Fibroblast of peridontal ligament (primary cell): ENCODE measurements around the gene LRRC36.

Experiments
- DNase-seq: peaks from one replicate; pipeline ENCODE4 v3.0.0-alpha.2; 2010; ENCODE audit errors: extremely low read depth

LRRC36 gene, protein sequence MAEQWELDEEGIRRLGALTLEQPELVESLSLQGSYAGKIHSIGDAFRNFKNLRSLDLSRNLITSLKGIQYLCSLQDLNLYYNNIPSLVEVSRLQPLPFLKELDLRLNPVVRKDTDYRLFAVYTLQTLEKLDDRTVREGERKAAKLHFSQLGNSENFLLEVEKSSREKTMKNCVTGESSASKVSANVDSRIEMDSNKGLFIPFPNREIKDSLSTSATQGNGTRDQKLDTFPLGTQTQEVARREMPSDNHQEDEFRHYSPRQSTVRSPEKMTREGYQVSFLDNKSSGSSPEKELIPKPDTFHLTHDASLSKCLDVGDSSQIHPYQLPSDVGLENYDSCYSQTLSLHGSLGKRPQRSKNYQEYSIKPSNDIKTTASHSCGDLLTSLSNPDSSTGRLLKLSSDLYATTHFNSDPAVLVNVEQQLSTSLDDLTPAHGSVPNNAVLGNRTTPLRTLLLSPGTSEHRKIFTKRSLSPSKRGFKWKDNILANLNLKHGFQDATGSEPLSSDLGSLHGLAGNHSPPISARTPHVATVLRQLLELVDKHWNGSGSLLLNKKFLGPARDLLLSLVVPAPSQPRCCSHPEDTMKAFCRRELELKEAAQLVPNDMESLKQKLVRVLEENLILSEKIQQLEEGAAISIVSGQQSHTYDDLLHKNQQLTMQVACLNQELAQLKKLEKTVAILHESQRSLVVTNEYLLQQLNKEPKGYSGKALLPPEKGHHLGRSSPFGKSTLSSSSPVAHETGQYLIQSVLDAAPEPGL

DNA sequence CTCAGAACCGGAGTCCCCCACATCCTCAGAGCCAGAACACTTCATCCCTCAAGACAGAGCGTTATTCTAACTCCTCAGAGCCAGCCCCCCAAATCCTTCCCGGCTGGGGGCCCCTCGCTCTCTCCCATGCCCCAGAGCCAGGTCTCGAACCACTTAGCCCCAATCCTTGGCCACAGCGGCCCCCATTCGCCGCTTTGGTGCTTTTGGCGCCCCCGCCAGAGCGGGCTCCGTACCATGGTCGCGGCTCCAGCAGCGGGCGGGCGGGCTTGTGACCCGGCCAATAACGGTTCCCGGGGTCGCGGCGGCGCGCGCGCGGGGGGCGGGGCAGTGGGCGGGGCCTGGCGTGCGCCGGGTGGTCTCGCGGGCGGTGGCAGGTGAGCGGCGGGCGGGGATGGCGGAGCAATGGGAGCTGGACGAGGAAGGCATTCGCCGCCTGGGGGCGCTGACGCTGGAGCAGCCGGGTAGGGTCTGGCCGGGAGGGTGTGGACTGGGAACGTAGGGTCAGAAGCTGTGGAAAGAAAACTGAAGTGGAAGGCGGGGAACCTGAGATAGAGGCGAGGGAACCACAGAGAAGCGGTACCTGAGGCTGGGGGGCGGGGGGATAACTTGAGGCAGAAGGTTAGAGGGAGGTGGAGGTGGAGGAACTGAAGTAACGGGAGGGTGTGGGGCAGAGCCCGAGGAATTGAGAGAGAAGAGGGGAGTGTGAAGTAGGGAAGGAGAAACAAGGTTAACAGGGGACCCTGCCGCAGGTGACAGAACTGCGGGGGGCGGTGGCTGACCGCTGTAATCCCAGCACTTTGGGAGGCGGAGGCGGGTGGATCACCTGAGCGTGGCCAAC lies at the start of gene LRRC36, which contains the start of gene KCTD19:
Gene LRRC36 (plus strand): TSS at position 344 of the 838 bp plus-strand sequence. CDS start 48 bp downstream, at position 392.
Gene KCTD19 (minus strand): TSS at position 270 of the 838 bp plus-strand sequence. CDS start 34 bp downstream, at position 236.
- peak; percentile 23 for DNase-seq

DNA sequence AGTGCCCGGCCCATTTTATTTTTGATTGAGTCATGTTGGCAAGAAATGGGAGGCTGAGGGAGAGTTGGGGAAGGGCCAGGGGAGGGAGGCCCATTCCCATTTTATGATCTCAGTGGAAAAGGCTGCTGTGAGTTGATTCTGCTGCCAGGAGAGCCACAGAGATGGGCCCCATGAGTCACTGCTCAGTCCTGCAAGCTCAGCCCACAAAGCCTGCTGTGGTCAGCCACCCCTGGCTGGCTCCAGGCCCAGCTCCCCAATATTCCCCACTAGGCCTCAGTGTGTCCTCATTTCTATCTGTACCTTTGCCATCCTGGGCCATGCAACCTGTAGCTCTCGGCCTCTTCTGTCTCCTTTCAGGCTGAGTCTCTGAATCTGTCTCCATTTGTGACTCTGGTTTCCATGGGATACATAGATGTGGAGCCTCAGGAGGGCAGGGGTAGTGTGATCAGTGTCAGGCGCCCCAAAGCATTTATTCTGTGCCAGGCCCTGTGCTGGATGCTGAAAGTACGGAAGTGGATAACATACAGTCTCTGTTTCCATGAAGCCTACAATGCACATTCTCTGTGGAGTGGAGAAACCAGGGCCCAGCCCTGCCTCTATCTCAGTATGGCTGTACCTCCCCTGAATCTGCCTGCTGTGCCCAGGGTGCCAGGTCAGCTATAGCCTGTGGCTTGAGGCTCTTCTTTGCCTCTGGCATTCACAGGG lies 49.2 kb upstream of the LRRC36 start:
- peak; percentile 99 for DNase-seq

DNA sequence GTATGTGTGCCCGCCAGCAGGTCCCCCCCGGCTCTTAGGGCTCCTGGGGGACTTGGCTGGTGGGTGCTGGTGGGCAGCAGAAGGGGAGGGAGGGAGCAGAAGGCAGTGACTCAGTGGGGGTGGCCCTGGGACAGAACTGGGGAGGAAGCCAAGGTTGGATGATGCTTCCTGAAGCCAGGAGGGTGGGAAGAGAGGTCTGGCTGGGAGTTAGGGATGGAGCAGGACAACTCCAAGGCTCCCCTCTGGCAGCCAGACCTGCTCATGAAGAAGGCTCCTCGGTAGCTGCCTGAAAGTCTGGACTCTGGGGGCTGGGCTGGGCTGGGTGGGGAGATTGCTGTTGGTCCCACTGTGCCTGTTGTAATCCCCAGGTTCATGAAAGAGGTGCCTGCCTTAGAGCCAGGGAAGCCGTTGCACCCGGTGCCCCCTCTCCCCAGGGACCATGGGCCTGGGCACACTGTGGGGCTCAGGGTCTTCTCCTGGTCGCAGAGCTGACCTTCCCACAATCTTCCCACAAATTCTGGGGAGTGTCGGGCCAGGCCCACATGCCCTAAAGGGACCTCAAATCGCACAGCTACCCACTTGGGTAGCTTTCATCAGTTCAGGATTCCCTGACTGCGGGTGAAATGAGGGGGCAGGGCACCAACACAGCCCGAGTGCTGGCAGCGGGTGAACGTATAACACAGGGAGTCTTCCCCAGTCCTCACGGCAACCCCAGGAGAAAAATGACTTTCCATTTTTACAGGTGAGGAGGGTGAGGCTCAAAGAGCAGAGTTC lies 48.4 kb upstream of the LRRC36 start:
- DNase-seq, result peak; percentile 87

DNA sequence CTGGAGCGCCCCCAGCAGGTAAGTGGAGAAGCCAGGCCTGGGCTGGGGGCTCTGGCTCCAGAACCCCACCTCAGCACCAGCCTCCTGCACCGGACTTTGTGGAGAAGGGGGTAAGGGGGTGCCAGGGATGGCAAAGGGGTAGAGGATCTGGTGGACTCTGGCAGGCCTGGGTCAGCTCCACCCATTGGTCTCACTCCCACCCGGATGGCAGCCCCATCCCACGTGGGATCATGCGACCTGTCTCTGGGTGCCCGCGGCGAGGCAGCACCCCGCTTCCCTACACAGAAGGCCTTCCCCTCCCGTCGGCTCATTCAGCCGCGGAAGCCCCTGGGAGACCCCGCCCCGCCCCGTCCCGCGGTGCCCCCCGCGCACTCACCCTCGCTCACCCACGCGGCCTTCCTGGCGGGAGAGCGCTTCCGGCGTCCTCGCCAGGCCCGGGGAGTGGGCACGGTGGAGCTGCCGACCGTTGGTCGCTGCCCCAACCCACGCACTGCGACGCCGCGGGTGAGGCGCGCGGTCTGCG lies 47.8 kb upstream of the LRRC36 start:
- peak; percentile 34 for DNase-seq

DNA sequence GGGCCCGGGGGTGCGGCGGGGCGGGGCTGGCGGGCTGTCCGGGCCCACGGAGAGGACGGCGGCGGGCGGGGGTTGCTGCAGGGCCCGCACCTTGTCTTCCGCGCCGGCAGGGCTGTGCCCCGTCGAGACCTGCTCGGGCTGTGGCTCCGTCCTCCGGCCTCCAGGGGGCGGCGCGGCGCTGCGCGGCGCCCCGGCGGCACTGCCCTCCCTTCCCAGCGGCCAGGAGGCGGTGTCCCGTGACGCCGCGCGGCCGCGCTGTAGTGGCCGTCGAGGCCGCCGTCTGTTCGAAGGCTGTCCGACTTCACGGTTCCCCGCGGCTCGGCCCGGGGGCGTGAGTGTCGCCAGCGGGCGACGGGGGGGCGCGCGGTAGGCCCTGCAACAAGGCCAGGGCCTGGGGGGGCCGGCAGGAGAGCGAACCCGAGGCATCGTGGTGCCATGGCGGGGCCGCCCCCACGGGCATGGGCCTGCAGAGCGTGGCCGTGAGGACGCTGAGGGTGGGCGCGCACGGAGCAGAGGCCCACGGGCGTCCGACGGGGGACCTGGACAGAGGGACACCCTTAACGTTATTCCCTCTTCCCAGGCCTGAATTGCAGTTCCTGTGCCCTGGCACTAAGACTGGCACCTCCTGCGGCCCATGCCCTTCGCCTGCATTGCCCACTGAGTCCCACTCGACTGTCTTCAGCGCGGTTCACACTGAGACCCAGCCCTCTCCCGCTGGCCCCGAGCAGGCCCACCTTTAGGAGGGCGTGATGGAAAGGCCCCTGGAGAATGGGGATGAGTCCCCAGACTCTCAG lies 47.1 kb upstream of the LRRC36 start, which contains the start of gene PLEKHG4:
Gene PLEKHG4 (plus strand): TSS at position 237 of the 794 bp plus-strand sequence. CDS start 513 bp downstream, at position 750.
- DNase-seq, result peak; percentile 70

DNA sequence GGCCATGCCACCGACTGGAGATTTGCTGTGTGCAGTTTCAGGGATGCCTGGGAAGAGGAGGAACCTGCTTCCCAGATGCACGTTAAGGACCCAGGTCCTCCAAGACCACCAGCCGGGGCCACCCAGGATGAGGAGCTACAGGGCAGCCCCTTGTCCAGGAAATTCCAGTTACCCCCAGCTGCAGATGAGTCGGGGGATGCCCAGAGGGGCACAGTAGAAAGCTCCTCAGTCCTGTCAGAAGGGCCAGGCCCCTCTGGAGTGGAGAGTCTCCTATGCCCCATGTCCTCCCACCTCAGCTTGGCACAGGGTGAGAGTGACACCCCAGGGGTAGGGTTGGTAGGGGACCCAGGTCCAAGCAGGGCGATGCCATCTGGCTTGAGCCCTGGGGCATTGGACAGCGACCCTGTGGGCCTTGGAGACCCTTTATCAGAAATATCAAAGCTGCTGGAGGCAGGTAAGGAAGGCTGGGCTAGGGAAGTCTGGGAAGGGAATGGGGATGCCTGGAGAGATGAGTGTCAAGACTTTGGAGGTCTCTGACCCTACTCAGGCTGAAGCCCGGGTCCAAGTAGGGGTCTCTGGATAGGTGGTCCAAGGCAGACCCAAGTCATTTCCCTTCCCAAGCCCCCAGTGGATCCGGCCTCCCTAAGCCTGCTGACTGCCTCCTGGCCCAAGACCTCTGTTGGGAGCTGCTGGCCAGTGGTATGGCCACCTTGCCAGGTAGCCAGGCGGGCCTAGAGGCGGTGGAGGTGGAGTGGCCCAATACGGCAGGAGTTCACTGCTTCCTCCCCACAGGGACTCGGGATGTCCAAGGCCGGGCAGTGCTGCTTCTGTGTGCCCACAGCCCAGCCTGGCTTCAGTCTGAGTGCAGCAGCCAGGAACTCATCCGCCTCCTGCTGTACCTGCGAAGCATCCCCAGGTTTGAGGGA lies 46.3 kb upstream of the LRRC36 start:
- DNase-seq, result no peak

DNA sequence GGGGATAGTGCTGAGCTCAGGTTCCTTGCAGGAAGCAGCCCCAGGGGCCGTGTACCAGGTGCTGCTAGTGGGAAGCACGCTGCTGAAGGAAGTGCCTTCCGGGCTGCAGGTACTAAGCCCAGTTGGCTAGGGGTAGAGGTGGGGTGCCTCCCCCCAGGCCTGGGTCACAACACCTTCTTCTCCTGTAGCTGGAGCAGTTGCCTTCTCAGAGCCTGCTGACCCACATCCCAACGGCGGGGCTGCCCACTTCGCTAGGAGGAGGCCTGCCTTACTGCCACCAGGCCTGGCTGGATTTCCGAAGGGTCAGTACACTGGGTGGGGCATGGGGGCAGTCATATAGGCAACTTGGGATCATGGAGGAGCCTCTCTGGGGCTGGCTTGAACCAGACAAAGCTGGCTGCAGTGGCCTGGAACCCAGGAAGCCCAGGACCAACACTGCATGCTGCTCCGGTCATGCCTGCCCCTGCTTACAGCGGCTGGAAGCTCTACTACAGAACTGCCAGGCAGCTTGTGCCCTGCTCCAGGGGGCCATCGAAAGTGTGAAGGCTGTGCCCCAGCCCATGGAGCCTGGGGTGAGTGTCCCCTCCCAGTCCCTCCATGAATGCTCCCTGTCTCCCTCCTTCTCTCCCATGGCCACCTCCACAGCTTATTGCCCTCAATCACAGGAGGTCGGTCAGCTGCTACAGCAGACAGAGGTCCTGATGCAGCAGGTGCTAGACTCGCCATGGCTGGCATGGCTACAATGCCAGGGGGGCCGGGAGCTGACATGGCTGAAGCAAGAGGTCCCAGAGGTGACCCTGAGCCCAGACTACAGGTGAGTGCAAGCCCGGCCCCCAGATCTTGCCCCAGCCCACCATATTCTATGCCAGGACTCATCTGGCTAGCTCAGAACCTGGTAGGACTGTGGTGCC lies 44.8 kb upstream of the LRRC36 start:
- DNase-seq, result no peak

DNA sequence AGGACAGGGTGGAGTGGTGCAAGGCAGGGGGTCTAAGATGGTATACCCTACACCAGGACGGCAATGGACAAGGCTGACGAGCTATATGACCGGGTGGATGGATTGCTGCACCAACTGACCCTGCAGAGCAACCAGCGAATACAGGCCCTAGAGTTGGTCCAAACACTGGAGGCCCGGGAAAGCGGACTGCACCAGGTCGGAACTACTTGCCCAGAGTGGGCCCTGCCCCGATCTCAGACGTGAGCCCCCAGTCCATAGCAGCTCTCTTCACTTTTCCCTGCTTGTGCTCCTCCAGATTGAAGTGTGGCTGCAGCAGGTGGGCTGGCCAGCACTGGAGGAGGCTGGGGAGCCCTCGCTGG lies 44.2 kb upstream of the LRRC36 start:
- no peak for DNase-seq

DNA sequence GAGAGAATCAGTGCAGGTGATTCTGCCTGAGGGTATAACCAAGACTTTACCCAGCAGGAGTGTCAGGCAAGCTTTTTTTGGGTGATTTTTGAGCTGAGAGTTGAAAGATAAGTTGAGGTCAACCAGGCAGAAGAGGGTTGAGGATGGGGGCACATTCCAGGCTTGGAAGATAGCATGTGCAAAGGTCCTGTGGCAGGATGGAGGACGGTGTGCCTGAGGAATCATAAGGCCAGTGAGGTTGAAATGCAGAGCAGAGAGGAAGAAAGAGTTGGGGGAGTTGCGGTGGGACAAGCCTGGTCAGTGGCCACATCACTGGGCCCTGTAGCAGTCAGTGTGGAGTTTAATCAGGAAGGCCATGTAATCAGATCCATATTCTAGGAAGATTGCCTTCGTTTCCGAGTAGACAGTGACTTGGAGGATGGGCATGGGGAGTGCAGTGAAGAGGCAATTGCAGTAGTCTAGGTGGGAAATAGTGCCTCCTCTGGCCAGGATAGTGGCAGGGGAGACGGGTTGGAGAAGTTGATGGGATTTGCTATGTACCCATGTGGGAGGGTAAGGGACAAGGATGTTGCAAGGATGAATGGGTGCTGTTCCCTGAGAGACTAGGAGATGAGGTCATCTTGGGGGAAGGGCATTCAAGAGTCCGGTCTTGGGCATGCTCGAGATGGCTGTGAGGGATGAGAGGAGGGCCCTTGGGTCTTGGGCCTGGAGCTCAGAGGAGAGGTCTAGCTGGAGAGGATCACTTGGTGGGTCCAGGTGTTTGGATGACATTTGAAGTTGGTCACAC lies 43.4 kb upstream of the LRRC36 start:
- DNase-seq, result no peak

DNA sequence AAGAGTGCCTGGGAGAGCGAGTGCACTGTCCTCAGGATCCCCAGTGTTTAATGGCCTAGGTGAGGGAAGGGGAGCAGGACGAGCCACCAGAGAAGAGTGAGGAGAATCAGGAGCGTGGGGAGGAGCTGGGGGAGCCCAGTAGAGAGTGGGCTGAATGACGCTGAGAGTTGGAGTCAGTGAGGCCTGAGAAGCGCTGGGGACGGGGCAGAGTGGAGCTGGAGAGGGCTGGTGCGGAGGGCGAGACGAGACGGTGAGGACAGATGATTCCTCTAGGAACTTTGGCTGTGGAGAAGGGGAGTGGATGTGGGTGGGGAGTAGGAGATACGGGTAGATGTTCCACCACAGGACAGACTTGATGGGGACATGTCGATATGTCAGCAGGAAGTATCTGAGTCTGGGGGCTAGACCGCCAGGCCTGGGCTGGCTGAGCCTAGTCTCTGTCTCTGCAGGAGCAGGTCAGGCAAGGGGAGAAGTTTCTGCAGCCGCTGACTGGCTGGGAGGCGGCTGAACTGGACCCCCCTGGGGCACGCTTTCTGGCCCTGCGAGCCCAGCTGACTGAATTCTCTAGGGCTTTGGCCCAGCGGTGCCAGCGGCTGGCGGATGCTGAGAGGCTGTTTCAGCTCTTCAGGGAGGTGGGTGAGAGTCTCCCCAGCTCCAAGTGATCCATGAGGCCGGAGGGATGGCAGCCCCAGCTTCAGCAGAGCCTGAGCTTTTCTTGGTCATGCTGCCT lies 42.6 kb upstream of the LRRC36 start:
- DNase-seq, result no peak

DNA sequence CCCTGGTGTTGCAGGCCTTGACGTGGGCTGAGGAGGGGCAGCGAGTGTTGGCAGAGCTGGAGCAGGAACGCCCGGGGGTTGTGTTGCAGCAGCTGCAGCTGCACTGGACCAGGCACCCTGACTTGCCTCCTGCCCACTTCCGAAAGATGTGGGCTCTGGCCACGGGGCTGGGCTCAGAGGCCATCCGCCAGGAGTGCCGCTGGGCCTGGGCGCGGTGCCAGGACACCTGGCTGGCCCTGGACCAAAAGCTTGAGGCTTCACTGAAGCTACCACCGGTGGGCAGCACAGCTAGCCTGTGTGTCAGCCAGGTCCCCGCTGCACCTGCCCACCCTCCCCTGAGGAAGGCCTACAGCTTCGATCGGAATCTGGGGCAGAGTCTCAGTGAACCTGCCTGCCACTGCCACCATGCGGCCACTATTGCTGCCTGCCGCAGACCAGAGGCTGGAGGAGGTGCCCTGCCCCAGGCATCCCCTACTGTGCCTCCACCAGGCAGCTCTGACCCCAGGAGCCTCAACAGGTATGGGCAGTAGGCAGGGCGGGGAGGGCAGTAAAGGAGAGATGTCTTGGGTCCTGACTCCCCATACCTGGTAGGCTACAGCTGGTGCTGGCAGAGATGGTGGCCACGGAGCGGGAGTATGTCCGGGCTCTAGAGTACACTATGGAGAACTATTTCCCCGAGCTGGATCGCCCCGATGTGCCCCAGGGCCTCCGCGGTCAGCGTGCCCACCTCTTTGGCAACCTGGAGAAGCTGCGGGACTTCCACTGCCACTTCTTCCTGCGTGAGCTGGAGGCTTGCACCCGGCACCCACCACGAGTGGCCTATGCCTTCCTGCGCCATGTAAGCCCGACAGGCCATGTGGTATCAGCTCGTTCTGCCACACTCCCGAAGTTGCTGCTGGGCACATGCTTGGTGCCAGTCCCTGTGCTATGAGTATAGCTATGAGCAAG lies 41.6 kb upstream of the LRRC36 start:
- no peak for DNase-seq

DNA sequence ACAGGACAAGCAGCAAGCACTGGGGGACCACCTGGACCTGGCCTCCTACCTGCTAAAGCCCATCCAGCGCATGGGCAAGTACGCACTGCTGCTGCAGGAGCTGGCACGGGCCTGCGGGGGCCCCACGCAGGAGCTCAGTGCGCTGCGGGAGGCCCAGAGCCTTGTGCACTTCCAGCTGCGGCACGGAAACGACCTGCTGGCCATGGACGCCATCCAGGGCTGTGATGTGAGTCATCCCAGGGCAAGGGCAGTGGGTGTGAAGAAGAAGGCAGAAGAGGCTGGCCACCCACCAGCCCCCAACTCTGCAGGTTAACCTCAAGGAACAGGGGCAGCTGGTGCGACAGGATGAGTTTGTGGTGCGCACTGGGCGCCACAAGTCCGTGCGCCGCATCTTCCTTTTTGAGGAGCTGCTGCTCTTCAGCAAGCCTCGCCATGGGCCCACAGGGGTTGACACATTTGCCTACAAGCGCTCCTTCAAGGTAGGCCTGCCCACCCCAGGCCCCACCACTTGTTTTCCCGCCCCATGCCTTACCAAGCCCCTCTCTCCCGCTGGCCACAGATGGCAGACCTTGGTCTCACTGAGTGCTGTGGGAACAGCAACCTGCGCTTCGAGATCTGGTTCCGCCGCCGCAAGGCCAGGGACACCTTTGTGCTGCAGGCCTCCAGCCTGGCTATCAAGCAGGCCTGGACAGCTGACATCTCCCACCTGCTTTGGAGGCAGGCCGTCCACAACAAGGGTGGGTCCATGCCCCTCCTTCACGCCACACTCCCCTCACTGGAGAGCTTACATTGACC lies 40.0 kb upstream of the LRRC36 start:
- DNase-seq, result no peak

DNA sequence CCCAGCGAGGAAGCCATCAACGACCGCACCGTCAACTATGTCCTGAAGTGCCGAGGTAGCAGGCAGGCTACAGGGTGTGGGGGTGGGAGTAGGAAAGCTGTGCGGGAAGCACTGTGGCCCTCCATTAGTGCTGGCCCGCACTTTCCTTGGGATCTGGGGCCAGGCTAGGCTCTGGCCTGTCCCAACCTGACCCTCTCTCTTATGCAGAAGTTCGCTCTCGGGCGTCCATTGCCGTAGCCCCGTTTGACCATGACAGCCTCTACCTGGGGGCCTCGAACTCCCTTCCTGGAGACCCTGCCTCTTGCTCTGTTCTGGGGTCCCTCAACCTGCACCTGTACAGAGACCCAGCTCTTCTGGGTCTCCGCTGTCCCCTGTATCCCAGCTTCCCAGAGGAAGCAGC lies 38.7 kb upstream of the LRRC36 start:
- no peak for DNase-seq

DNA sequence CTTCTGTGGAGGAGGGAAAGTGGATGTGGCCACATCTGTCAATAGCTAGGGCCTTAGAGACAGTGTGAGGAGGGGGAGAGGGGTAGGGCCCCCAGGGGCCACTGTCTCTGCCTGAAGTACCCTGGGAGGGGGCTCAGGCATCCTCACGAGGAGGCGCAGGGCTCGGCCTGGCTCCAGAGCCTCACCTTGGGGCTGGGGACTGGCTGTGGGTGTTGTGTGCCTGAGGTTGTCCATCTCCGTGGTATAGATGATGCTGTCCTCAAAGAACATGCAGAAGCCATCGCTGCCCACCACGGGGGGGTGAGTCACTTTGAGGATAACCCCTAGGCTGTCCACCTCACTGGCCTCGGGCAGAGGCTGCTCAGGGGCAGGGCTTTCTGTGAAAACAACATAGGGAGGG lies 35.2 kb upstream of the LRRC36 start:
- no peak for DNase-seq
